K562 (cell line): Measurements from ENCODE around the gene KPNB1. TPM values are rescaled to one million over a fixed set of nuclear protein-coding genes. Genes with fewer than 3 reads are reported as not detected.

Experiments used
- JUN ChIP-seq, 2 experiments: sonication (generic) in 1 of 2; formaldehyde crosslinking in 1 of 2; IDR thresholded peaks; 2 replicates each; pipeline versions ENCODE4 v1.6.1 to v1.8.0; 2012 to 2022; ENCODE audit warnings: borderline replicate concordance in 2 of 2, mild to moderate bottlenecking in 2 of 2, improper control_type of control experiment in 1 of 2, low read depth in 1 of 2, low read length in 1 of 2, missing genetic modification reagents in 1 of 2
- NFIC ChIP-seq: fragments of 450-650 bp; IDR thresholded peaks from 2 replicates; pipeline ENCODE4 v1.6.1; 2017; ENCODE audit warnings: mild to moderate bottlenecking, inconsistent platforms
- PCBP1 ChIP-seq: fragments of 200-400 bp; formaldehyde crosslinking; IDR thresholded peaks from 2 replicates; pipeline ENCODE4 v1.6.1; 2018; ENCODE audit warnings: mild to moderate bottlenecking, low read depth, low read length; ENCODE audit not compliant: poor library complexity, severe bottlenecking
- PHF21A ChIP-seq: fragments of 450-650 bp; IDR thresholded peaks from 2 replicates; pipeline ENCODE4 v1.6.1; 2017; ENCODE audit warnings: low read depth, borderline replicate concordance
- RAD51 ChIP-seq: fragments of 450-650 bp; IDR thresholded peaks from 2 replicates; pipeline ENCODE4 v1.7.1; 2016; ENCODE audit warnings: low read depth, mild to moderate bottlenecking, borderline replicate concordance
- RBFOX2 ChIP-seq: fragments of 200-400 bp; formaldehyde crosslinking; IDR thresholded peaks from 2 replicates; pipeline ENCODE4 v1.6.1; 2017; ENCODE audit warnings: low read depth, mild to moderate bottlenecking, low read length, moderate library complexity
- SMARCC2 ChIP-seq: fragments of 450-650 bp; IDR thresholded peaks from 2 replicates; pipeline ENCODE4 v1.6.1; 2017; ENCODE audit warnings: antibody characterized with exemption, moderate library complexity, mild to moderate bottlenecking, low read depth
- SRSF7 ChIP-seq: fragments of 200-400 bp; formaldehyde crosslinking; optimal IDR thresholded peaks from 2 replicates; pipeline ENCODE3; 2017; ENCODE audit warnings: mild to moderate bottlenecking, low read depth, low read length
- ZFP36 ChIP-seq: fragments of 150-350 bp; IDR thresholded peaks from 2 replicates; pipeline ENCODE4 v1.6.1; 2018; ENCODE audit warnings: low read length, low read depth; ENCODE audit not compliant: partially characterized antibody
- ZNF354B ChIP-seq: fragments of 250-450 bp; sonication (Bioruptor Pico); IDR thresholded peaks from 2 replicates; pipeline ENCODE4 v1.4.0; 2020
- polyA plus RNA-seq, 8 experiments: library from polyadenylated mRNA; depleted of rRNA in 4 of 8; stranded (reverse) in 5 of 8; unstranded in 3 of 8; fragments of >200 nt; fragmentation: Nextera tagmentation in 2 of 8; fragmentation: Illumina TruSeq in 1 of 8; extraction: Ambion mirVana in 2 of 8; extraction: Trizol in 1 of 8; gene quantifications; 2 replicates each; pipeline versions ENCODE4 v1.2.1 to v1.2.3, GENCODE V29; 2011 to 2014; ENCODE audit warnings: inconsistent platforms in 1 of 8, missing spikeins in 1 of 8
- total RNA-seq, 7 experiments: library from RNA; depleted of rRNA in 6 of 7; stranded (reverse); fragments of >200 nt in 6 of 7; fragmentation: Illumina TruSeq in 2 of 7; extraction: Trizol in 2 of 7; gene quantifications; 2 replicates each; pipeline versions ENCODE4 v1.2.1 to v1.2.3, GENCODE V29; 2011 to 2021; ENCODE audit warnings: low replicate concordance in 1 of 7
- TF ChIP-seq, protein P1 (sequence below): fragments of 200-800 bp; sonication (Bioruptor generic); IDR thresholded peaks from 2 replicates; pipeline ENCODE4 v1.6.1; 2017; ENCODE audit warnings: missing genetic modification characterization, missing compliant biosample characterization
- TF ChIP-seq, protein P2 (sequence below): fragments of 450-650 bp; formaldehyde crosslinking; IDR thresholded peaks from 2 replicates; pipeline ENCODE4 v1.4.0; 2020; ENCODE audit warnings: mild to moderate bottlenecking, moderate library complexity
- TF ChIP-seq, protein P3 (sequence below): fragments of 450-650 bp; IDR thresholded peaks from 2 replicates; pipeline ENCODE4 v1.6.1; 2016; ENCODE audit warnings: low read depth, mild to moderate bottlenecking, moderate library complexity
- TF ChIP-seq, protein P4 (sequence below): fragments of 450-650 bp; IDR thresholded peaks from 2 replicates; pipeline ENCODE4 v1.7.1; 2018; ENCODE audit warnings: mild to moderate bottlenecking, low read depth; ENCODE audit not compliant: partially characterized antibody
- TF ChIP-seq, protein P5 (sequence below): fragments of 450-650 bp; IDR thresholded peaks from 2 replicates; pipeline ENCODE4 v1.6.1; 2016; ENCODE audit warnings: missing biosample characterization, missing genetic modification characterization
- TF ChIP-seq, protein P6 (sequence below): fragments of 250-450 bp; sonication (Bioruptor Pico); IDR thresholded peaks from 2 replicates; pipeline ENCODE4 v1.5.0; 2020; ENCODE audit warnings: mild to moderate bottlenecking, borderline replicate concordance

The KPNB1 gene
- total and polyA plus RNA-seq, 9 of the 15 experiments (the other 6 are each of a cell fraction or from before 2014, with no cell fraction given), result 154 to 622 (median 354) TPM

DNA sequence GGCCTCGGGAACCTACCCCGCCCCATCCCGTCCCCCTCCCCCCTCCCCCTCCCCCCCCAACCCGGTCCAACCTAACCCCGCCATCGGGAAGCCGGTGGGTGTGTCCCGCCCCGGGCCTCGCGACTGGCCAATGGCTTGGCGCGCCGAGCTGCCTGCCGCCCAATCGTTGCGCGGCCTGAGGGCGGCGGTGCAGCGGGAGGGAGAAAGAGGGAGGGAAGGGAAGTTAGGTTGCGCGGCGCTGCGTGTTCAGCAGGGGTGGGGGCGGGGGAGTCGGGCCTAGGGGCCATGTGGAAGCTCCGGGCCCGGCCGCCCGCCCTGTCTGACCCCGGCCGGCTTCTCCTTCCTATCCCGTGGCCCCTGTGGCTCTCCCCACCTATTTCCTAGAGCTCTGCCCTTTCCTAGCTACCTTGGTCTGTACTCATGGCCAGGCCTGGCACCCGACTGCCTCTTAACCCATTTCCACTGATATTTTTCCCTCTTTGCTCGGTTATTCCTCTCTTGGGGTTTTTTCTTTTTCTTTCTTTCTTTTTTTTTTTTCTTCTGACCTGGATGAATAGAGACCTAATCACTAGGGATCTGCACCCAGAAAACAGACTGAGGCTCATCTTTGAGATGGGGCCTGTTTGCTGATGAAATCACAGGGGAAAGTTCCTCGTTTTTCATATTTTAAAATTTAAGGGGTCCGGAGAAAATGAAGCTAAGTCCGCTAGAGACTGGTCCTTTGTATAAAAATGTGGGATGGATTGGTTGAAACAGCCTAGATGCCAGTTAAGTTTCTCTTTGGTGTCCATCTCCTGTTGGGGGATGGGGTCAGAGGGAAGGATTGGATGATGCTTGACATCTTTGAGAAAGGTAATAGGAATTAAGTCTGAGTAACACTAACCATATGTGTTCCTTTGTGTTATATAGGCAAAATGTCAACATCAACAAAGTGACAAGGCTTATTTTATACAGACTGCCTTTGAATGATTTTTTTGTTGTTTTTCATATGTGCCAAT, 1.1 kb downstream of the KPNB1 start (continued):
- TF ChIP-seq, protein P1, sequence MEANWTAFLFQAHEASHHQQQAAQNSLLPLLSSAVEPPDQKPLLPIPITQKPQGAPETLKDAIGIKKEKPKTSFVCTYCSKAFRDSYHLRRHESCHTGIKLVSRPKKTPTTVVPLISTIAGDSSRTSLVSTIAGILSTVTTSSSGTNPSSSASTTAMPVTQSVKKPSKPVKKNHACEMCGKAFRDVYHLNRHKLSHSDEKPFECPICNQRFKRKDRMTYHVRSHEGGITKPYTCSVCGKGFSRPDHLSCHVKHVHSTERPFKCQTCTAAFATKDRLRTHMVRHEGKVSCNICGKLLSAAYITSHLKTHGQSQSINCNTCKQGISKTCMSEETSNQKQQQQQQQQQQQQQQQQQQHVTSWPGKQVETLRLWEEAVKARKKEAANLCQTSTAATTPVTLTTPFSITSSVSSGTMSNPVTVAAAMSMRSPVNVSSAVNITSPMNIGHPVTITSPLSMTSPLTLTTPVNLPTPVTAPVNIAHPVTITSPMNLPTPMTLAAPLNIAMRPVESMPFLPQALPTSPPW (CRISPR knock-in tag), result peak; percentile 94
- TF ChIP-seq RAD51 (no peak), PCBP1 (peak; percentile 74), PHF21A (no peak), ZNF354B (CRISPR knock-in tag) (no peak), SRSF7 (no peak), SMARCC2 (no peak), ZFP36 (no peak), NFIC (no peak), RBFOX2 (peak; percentile 70), JUN (IDR thresholded peaks at IDR 0.05; ENCODE audit: borderline replicate concordance, low read depth, low read length) (no peak), JUN (CRISPR knock-in tag; IDR thresholded peaks at IDR 0.05; ENCODE audit: borderline replicate concordance) (no peak)
- TF ChIP-seq, protein P2, sequence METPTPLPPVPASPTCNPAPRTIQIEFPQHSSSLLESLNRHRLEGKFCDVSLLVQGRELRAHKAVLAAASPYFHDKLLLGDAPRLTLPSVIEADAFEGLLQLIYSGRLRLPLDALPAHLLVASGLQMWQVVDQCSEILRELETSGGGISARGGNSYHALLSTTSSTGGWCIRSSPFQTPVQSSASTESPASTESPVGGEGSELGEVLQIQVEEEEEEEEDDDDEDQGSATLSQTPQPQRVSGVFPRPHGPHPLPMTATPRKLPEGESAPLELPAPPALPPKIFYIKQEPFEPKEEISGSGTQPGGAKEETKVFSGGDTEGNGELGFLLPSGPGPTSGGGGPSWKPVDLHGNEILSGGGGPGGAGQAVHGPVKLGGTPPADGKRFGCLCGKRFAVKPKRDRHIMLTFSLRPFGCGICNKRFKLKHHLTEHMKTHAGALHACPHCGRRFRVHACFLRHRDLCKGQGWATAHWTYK, result no peak
- TF ChIP-seq, protein P3, sequence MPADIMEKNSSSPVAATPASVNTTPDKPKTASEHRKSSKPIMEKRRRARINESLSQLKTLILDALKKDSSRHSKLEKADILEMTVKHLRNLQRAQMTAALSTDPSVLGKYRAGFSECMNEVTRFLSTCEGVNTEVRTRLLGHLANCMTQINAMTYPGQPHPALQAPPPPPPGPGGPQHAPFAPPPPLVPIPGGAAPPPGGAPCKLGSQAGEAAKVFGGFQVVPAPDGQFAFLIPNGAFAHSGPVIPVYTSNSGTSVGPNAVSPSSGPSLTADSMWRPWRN, result no peak
- TF ChIP-seq, protein P4, sequence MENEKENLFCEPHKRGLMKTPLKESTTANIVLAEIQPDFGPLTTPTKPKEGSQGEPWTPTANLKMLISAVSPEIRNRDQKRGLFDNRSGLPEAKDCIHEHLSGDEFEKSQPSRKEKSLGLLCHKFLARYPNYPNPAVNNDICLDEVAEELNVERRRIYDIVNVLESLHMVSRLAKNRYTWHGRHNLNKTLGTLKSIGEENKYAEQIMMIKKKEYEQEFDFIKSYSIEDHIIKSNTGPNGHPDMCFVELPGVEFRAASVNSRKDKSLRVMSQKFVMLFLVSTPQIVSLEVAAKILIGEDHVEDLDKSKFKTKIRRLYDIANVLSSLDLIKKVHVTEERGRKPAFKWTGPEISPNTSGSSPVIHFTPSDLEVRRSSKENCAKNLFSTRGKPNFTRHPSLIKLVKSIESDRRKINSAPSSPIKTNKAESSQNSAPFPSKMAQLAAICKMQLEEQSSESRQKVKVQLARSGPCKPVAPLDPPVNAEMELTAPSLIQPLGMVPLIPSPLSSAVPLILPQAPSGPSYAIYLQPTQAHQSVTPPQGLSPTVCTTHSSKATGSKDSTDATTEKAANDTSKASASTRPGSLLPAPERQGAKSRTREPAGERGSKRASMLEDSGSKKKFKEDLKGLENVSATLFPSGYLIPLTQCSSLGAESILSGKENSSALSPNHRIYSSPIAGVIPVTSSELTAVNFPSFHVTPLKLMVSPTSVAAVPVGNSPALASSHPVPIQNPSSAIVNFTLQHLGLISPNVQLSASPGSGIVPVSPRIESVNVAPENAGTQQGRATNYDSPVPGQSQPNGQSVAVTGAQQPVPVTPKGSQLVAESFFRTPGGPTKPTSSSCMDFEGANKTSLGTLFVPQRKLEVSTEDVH, result no peak
- TF ChIP-seq, protein P5, sequence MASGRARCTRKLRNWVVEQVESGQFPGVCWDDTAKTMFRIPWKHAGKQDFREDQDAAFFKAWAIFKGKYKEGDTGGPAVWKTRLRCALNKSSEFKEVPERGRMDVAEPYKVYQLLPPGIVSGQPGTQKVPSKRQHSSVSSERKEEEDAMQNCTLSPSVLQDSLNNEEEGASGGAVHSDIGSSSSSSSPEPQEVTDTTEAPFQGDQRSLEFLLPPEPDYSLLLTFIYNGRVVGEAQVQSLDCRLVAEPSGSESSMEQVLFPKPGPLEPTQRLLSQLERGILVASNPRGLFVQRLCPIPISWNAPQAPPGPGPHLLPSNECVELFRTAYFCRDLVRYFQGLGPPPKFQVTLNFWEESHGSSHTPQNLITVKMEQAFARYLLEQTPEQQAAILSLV (tag), result no peak
- TF ChIP-seq, protein P6, sequence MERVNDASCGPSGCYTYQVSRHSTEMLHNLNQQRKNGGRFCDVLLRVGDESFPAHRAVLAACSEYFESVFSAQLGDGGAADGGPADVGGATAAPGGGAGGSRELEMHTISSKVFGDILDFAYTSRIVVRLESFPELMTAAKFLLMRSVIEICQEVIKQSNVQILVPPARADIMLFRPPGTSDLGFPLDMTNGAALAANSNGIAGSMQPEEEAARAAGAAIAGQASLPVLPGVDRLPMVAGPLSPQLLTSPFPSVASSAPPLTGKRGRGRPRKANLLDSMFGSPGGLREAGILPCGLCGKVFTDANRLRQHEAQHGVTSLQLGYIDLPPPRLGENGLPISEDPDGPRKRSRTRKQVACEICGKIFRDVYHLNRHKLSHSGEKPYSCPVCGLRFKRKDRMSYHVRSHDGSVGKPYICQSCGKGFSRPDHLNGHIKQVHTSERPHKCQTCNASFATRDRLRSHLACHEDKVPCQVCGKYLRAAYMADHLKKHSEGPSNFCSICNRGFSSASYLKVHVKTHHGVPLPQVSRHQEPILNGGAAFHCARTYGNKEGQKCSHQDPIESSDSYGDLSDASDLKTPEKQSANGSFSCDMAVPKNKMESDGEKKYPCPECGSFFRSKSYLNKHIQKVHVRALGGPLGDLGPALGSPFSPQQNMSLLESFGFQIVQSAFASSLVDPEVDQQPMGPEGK (CRISPR knock-in tag), result no peak
